Left ventricle myocardium inferior (tissue), 1 donor: ENCODE measurements around the gene UNC13D. TPM values are rescaled to one million over a fixed set of nuclear protein-coding genes. Genes with fewer than 3 reads are reported as not detected.
"Not testable (repeated sequence)": the region's sequence is repeated elsewhere in the genome, so short reads cannot be mapped to it uniquely, and the experiment has no call there.

Experiments used
- DNase-seq: peaks from one replicate; pipeline ENCODE4 v3.0.0-alpha.2; 2020
- H3K27ac ChIP-seq: fragments of 200-600 bp; replicated peaks from 2 replicates; pipeline ENCODE4 v1.8.0; 2021
- H3K27me3 ChIP-seq: fragments of 200-600 bp; 2 replicates; pipeline ENCODE4 v1.8.0; 2021; ENCODE audit warnings: low read depth
- H3K36me3 ChIP-seq: fragments of 200-600 bp; 2 replicates; pipeline ENCODE4 v1.8.0; 2021
- H3K4me1 ChIP-seq: fragments of 200-600 bp; 2 replicates; pipeline ENCODE4 v1.8.0; 2021
- H3K4me3 ChIP-seq: fragments of 200-600 bp; 2 replicates; pipeline ENCODE4 v1.8.0; 2021; ENCODE audit warnings: mild to moderate bottlenecking, moderate library complexity
- H3K9me3 ChIP-seq: fragments of 200-600 bp; replicated peaks from 2 replicates; pipeline ENCODE4 v1.8.0; 2021
- intact Hi-C: fragments of 100-400 bp; cut with micrococcal nuclease; formaldehyde crosslinking; loops from one replicate; pipeline ENCODE4 v1.11.0; 2022
- microRNA-seq: library from miRNA; unstranded; fragments of <30 nt; microRNA quantifications from one replicate; pipeline ENCODE4 v1.2.0, GENCODE V29; 2020
- total RNA-seq: library from RNA; stranded (reverse); fragmentation: NEBNext Ultra II Directional; extraction: Animal tissue kit (Norgen Biotek cat#: 25700); gene quantifications from one replicate; pipeline ENCODE4 v1.2.1, GENCODE V29; 2021
- TF ChIP-seq, protein P1 (sequence below): fragments of 200-600 bp; IDR thresholded peaks from 2 replicates; pipeline ENCODE4 v1.8.0; 2021; ENCODE audit warnings: antibody characterized with exemption, mild to moderate bottlenecking, borderline replicate concordance
- donor health status: DM: no; HTN: yes; CAD: no; lungs with severe emphysema.

Gene UNC13D
- total RNA-seq, 1 donor from 2014 or later: 13.3 TPM

- Histone ChIP-seq H3K36me3 (peaks cover 46% of the 10 kb centered on the region), H3K9me3 (no peaks in the 10 kb centered on the region), H3K27me3 (no peaks in the 10 kb centered on the region), H3K27ac (peak overlapping the region; percentile 97), H3K4me3 (peak overlapping the region; percentile 97), H3K4me1 (peaks cover 70% of the 10 kb centered on the region)
- TF ChIP-seq, protein P1, sequence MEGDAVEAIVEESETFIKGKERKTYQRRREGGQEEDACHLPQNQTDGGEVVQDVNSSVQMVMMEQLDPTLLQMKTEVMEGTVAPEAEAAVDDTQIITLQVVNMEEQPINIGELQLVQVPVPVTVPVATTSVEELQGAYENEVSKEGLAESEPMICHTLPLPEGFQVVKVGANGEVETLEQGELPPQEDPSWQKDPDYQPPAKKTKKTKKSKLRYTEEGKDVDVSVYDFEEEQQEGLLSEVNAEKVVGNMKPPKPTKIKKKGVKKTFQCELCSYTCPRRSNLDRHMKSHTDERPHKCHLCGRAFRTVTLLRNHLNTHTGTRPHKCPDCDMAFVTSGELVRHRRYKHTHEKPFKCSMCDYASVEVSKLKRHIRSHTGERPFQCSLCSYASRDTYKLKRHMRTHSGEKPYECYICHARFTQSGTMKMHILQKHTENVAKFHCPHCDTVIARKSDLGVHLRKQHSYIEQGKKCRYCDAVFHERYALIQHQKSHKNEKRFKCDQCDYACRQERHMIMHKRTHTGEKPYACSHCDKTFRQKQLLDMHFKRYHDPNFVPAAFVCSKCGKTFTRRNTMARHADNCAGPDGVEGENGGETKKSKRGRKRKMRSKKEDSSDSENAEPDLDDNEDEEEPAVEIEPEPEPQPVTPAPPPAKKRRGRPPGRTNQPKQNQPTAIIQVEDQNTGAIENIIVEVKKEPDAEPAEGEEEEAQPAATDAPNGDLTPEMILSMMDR: peak; percentile 17
- peak; percentile 95 for DNase-seq
- intact Hi-C loops: no loop called here
Measured at GRCh38 chr17:75779250-75779986, 64.8 kb downstream of the UNC13D start.

GRCh38 chr17:75778861-75779249, 65.3 kb downstream of the UNC13D start:
- Histone ChIP-seq H3K4me1 (peaks cover 65% of the 10 kb centered on the region), H3K9me3 (no peaks in the 10 kb centered on the region), H3K27me3 (no peaks in the 10 kb centered on the region), H3K27ac (peak overlapping the region; percentile 97), H3K4me3 (peak overlapping the region; percentile 97), H3K36me3 (peaks cover 51% of the 10 kb centered on the region)
- intact Hi-C loops: no loop called here
- TF ChIP-seq, protein P1: peak; percentile 60
- no peak for DNase-seq

- not testable (repeated sequence) for DNase-seq
- H3K36me3 ChIP-seq: peaks cover 51% of the 10 kb centered on the region
Measured at GRCh38 chr17:75778066-75778860, 65.9 kb downstream of the UNC13D start.

GRCh38 chr17:75777296-75777922, 66.8 kb downstream of the UNC13D start:
- intact Hi-C loops: no loop called here
- TF ChIP-seq, protein P1: no peak
- Histone ChIP-seq H3K9me3 (no peaks in the 10 kb centered on the region), H3K27ac (peak overlapping the region; percentile 97), H3K27me3 (no peaks in the 10 kb centered on the region), H3K4me3 (peak overlapping the region; percentile 97), H3K4me1 (peaks cover 54% of the 10 kb centered on the region), H3K36me3 (peaks cover 51% of the 10 kb centered on the region)
- no peak for DNase-seq

More at GRCh38 chr17:75778066-75778860, 65.9 kb downstream of the UNC13D start:
- H3K27me3 ChIP-seq, H3K9me3 ChIP-seq, intact Hi-C loops: not testable (repeated sequence)
- Histone ChIP-seq H3K4me1 (peaks cover 59% of the 10 kb centered on the region), H3K27ac (peak overlapping the region; percentile 97), H3K4me3 (peak overlapping the region; percentile 97)

Small RNA genes within 50 kb of the gene (microRNA-seq; reads per million reads assigned to microRNA genes)
- not detected for gene MIR4738

Other genes with a start within 250 kb of the UNC13D start
- gene SMIM5, start 211.0 kb downstream of the UNC13D start, total RNA-seq: 14.0 TPM
- gene RECQL5, start 177.2 kb downstream of the UNC13D start, total RNA-seq: 17.3 TPM
- gene SAP30BP, start 177.1 kb downstream of the UNC13D start, total RNA-seq: 47.2 TPM
- 10.6 TPM for gene ITGB4, start 122.9 kb downstream of the UNC13D start, total RNA-seq
- 19.1 TPM for gene GALK1, start 79.2 kb downstream of the UNC13D start, total RNA-seq
- gene UNK, start 59.6 kb downstream of the UNC13D start, total RNA-seq: 14.7 TPM
- gene WBP2, start 10.9 kb upstream of the UNC13D start, total RNA-seq: 144 TPM
- gene TRIM47, start 34.2 kb upstream of the UNC13D start, total RNA-seq: 27.5 TPM
- gene TRIM65, start 52.5 kb upstream of the UNC13D start, total RNA-seq: 10.2 TPM
- gene MRPL38, start 60.5 kb upstream of the UNC13D start, total RNA-seq: 104 TPM
- gene FBF1, start 96.6 kb upstream of the UNC13D start, total RNA-seq: 2.8 TPM
- 76.4 TPM for gene ACOX1, start 134.8 kb upstream of the UNC13D start, total RNA-seq
- 5.3 TPM for gene TEN1, start 134.8 kb upstream of the UNC13D start, total RNA-seq
- 1.8 TPM for gene CDK3, start 156.5 kb upstream of the UNC13D start, total RNA-seq
- gene EVPL, start 182.9 kb upstream of the UNC13D start, total RNA-seq: not detected
- gene SRP68, start 228.1 kb upstream of the UNC13D start, total RNA-seq: 57.4 TPM
- gene GALR2, start 230.4 kb upstream of the UNC13D start, total RNA-seq: not detected
- gene ZACN, start 234.8 kb upstream of the UNC13D start, total RNA-seq: not detected